IPS-15b (cell line): ENCODE measurements around the gene TSPAN3.

ENCODE experiments used
- H3K27me3 ChIP-seq: one replicate; pipeline ENCODE4 v1.6.1; 2013; ENCODE audit warnings: low read length; ENCODE audit not compliant: control insufficient read depth, insufficient read depth
- H3K36me3 ChIP-seq: one replicate; pipeline ENCODE4 v1.6.1; 2013; ENCODE audit warnings: low read length; ENCODE audit not compliant: control insufficient read depth, insufficient read depth
- H3K4me1 ChIP-seq: one replicate; pipeline ENCODE4 v1.6.1; 2013; ENCODE audit warnings: mild to moderate bottlenecking, low read length; ENCODE audit not compliant: control insufficient read depth, insufficient read depth
- H3K4me3 ChIP-seq: one replicate; pipeline ENCODE4 v1.5.1; 2013; ENCODE audit warnings: low read depth, low read length
- H3K9ac ChIP-seq: one replicate; pipeline ENCODE4 v1.6.1; 2013; ENCODE audit warnings: low read depth, mild to moderate bottlenecking, low read length
- H3K9me3 ChIP-seq: one replicate; pipeline ENCODE4 v1.6.1; 2013; ENCODE audit warnings: mild to moderate bottlenecking, low read length; ENCODE audit not compliant: control insufficient read depth, insufficient read depth

The TSPAN3 gene

DNA sequence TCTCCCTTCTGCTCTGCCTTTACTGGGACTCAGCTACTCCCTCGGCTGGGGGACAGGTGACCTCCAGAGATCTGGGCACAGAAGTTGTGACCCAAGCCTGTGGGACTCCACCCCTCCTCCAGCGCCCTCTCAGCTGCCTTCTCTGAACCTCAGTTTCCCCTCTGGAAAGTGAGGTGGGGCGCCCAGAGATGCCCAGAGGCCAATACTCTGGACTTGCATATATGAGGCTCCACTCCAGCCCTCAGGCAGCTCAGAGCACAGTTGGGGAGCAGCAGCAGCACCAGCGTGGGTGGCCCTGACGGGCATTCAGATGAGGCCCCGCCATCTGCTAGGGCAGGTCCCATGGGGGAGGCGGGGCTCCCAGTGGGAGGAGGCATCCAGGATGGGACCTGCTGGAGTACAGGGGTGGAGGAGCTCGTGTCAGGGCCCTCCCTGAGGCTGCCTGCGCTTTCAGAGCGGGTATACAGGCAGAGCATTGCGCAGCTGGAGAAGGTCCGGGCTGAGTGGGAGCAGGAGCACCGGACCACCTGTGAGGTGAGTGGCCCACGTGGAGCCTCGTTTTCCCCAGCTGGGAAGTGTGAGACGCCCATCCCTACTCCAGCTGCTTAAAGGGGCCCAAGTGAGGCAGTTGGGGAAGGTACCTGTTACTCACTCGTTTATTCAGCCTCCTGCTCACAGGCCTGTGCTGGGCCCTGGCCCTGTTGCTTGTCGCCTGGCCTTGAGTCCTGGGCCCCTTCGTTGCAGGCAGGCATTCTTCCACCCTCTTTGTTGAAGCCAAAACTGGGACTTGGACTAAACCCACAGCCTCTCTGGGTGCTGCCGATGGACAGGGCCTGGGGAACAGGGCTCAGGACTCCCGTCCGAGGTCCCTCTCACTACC, 40.6 kb downstream of the TSPAN3 start:
- Histone ChIP-seq H3K9me3 (no peaks in the 10 kb centered on the region), H3K27me3 (peaks cover 6% of the 10 kb centered on the region), H3K36me3 (no peaks in the 10 kb centered on the region), H3K9ac (peak overlapping the region; percentile 37), H3K4me1 (peaks cover 2% of the 10 kb centered on the region), H3K4me3 (no peak overlapping the region)

DNA sequence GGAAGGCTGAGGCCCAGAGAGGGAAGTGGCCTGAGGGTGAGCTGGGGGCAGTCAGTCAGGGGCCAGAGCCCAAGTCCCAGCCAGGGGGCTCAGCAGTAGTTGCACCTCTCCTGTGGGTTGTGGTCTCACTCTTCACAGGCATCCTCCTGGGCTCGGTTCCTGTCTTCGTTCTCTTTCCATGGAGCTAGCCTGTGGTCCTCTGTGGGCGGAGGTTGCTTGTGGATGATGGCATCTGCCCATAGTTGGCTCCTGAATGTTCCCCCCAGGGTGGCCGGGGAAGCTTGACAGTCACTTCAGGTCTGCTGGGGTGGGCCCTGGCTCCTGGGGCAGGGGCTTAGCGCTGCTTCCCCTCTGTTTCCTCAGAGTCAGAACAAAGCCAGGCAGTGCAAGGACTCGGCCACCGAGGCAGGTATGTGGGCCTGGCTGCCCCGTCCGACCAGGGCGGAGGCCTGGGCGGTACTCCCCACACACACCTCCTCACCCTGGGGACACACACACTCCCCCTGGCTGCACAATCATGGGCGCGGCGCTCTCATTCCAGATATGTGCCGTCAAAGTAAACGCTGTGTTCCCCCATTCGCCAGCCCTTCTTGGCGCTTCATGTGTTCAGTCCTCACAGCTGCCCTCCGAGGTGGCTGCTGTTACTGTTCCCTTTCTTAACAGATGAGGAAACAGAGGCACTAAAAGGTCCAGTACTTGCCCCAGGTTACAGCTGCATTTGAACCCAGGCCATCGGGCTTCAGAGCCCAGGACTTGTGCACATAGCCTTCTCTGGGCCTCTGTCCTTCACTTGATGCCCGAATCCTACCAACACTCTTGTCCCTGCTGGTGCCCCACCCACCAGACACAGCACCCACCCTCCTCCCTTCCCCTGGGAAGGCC, 41.5 kb downstream of the TSPAN3 start:
- Histone ChIP-seq H3K27me3 (peaks cover 6% of the 10 kb centered on the region), H3K9me3 (no peaks in the 10 kb centered on the region), H3K36me3 (no peaks in the 10 kb centered on the region), H3K4me3 (no peak overlapping the region), H3K4me1 (peaks cover 2% of the 10 kb centered on the region), H3K9ac (no peak overlapping the region)

GRCh38 chr15:77028451-77029165, 42.3 kb downstream of the TSPAN3 start:
- Histone ChIP-seq H3K4me1 (peaks cover 2% of the 10 kb centered on the region), H3K27me3 (peaks cover 6% of the 10 kb centered on the region)

GRCh38 chr15:77027697-77028450, 43.0 kb downstream of the TSPAN3 start:
- H3K4me1 ChIP-seq = peaks cover 2% of the 10 kb centered on the region
- H3K27me3 ChIP-seq = peaks cover 6% of the 10 kb centered on the region
- no peaks in the 10 kb centered on the region for H3K9me3 ChIP-seq
- no peaks in the 10 kb centered on the region for H3K36me3 ChIP-seq
- peak overlapping the region; percentile 24 for H3K9ac ChIP-seq
- H3K4me3 ChIP-seq = peak overlapping the region; percentile 45

More at GRCh38 chr15:77028451-77029165, 42.3 kb downstream of the TSPAN3 start:
- Histone ChIP-seq H3K9me3 (no peaks in the 10 kb centered on the region), H3K9ac (peak overlapping the region; percentile 24), H3K4me3 (peak overlapping the region; percentile 45), H3K36me3 (no peaks in the 10 kb centered on the region)

GRCh38 chr15:77027111-77027696, 43.7 kb downstream of the TSPAN3 start:
- no peak overlapping the region for H3K4me3 ChIP-seq
- H3K27me3 ChIP-seq = peaks cover 6% of the 10 kb centered on the region
- no peaks in the 10 kb centered on the region for H3K9me3 ChIP-seq
- H3K36me3 ChIP-seq = no peaks in the 10 kb centered on the region
- H3K4me1 ChIP-seq = peaks cover 2% of the 10 kb centered on the region
- no peak overlapping the region for H3K9ac ChIP-seq

- no peaks in the 10 kb centered on the region for H3K36me3 ChIP-seq
- H3K4me1 ChIP-seq = peaks cover 2% of the 10 kb centered on the region
- no peaks in the 10 kb centered on the region for H3K9me3 ChIP-seq
- peaks cover 6% of the 10 kb centered on the region for H3K27me3 ChIP-seq
- H3K4me3 ChIP-seq = no peak overlapping the region
- no peak overlapping the region for H3K9ac ChIP-seq
These were observed 44.3 kb downstream of the TSPAN3 start for GRCh38 chr15:77026501-77027110.

DNA sequence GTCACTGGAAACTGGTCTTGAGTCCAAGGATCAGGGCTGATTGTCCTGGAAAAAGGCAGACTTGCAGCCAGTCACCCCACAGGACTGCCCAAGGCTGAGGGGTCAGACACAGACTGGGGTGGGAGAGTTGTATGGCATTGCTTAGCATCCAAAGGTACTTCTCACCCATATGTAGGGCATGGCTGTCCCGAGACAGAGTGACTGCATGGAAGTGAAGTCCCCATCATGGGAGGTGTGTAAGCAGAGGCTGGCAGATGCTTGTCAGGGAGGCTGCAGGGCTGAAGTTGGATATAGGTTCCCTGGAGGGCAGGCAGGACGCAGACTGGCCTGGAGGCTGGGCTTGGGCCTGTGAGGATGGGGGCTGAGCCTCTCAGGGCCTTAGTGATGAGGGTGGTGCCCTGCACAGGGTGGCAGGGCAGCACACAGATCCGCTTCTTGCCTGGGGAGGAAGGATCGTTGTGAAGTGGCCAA, 44.9 kb downstream of the TSPAN3 start:
- H3K36me3 ChIP-seq = no peaks in the 10 kb centered on the region
- no peak overlapping the region for H3K9ac ChIP-seq
- H3K4me1 ChIP-seq = peaks cover 2% of the 10 kb centered on the region
- peaks cover 6% of the 10 kb centered on the region for H3K27me3 ChIP-seq
- H3K9me3 ChIP-seq = no peaks in the 10 kb centered on the region
- no peak overlapping the region for H3K4me3 ChIP-seq

- Histone ChIP-seq H3K27me3 (peaks cover 6% of the 10 kb centered on the region), H3K36me3 (no peaks in the 10 kb centered on the region), H3K4me3 (no peak overlapping the region), H3K9me3 (no peaks in the 10 kb centered on the region), H3K4me1 (no peaks in the 10 kb centered on the region), H3K9ac (no peak overlapping the region)
These were observed 45.6 kb downstream of the TSPAN3 start for GRCh38 chr15:77025083-77025901.

DNA sequence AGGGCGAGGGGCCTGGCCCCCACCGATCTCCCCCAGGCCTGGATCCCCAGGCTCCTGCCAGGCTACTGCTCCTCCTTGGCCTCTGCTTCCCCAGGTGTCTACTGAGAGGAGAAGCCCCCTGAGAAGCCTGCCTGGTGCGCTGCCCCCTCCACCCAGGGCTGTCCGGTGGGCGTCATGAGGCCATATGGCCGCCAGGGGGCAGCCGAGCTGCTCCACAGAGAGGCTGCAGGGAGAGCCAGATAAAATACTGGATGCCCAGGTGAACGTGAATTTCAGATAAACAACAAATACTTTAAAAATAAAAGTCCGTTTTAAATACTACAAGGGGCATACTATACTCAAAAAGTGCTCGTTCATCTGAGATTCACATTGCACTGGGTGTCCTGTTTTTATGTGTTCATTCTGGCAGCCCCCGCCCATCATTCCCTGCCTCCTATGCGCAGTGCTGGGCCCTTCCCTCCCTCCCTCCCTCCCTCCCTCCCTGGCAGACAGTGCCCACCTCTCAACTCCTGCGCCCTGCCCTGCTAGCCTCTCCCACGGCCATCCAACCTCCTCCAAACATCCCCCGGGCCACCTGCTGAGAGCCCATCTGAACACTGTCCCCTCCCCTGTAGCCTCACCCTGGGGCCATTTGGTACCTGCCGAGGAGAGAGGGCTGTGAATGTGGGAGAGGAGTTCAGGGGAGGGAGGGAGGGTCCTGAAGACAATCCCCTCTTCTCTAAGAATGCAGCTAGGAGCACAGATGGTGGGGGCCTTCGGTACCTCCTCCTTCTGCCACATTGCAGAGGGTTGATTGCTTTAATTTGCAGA, 46.4 kb downstream of the TSPAN3 start:
- H3K9me3 ChIP-seq = no peaks in the 10 kb centered on the region
- H3K9ac ChIP-seq = no peak overlapping the region
- H3K36me3 ChIP-seq = no peaks in the 10 kb centered on the region
- peaks cover 6% of the 10 kb centered on the region for H3K27me3 ChIP-seq
- no peaks in the 10 kb centered on the region for H3K4me1 ChIP-seq
- no peak overlapping the region for H3K4me3 ChIP-seq
